Gastroesophageal sphincter (tissue), 4 donors: ENCODE results near the gene GNAO1. TPM values are rescaled to one million over a fixed set of nuclear protein-coding genes. Genes with fewer than 3 reads are reported as not detected.

Source experiments
- ATAC-seq: fragments of 150-250 bp; one replicate; pipeline ENCODE4 v1.9.1; 2016; ENCODE audit warnings: mild to moderate bottlenecking, moderate library complexity
- H3K27ac ChIP-seq, 4 donors: fragments of 200-600 bp; sonication (generic) in 3 of 4; 1 replicate in 3 of 4; 2 replicates in 1 of 4; pipeline ENCODE4 v1.5.1; 2016 to 2019
- H3K27me3 ChIP-seq: fragments of 200-600 bp; sonication (generic); one replicate; pipeline ENCODE4 v1.5.1; 2019
- H3K36me3 ChIP-seq, 2 donors: fragments of 200-600 bp; sonication (generic); one replicate each; pipeline ENCODE4 v1.5.1; 2019; ENCODE audit warnings: control low read depth in 1 of 2
- H3K4me1 ChIP-seq, 3 donors: fragments of 200-600 bp; sonication (generic); 1 replicate in 2 of 3; 2 replicates in 1 of 3; pipeline ENCODE4 v1.5.1; 2016 to 2019; ENCODE audit warnings: control low read depth in 2 of 3
- H3K4me3 ChIP-seq, 2 donors: fragments of 200-600 bp; sonication (generic); one replicate each; pipeline ENCODE4 v1.5.1; 2019; ENCODE audit warnings: mild to moderate bottlenecking in 1 of 2, moderate library complexity in 1 of 2
- H3K9me3 ChIP-seq, 3 donors: fragments of 200-600 bp; sonication (generic); one replicate each; pipeline ENCODE4 v1.5.1; 2017 to 2019; ENCODE audit warnings: control low read depth in 2 of 3
- CTCF ChIP-seq, 4 experiments: fragments of 200-600 bp in 2 of 4; fragments of 450-650 bp in 2 of 4; sonication (generic) in 1 of 4; IDR thresholded peaks; one replicate each; pipeline ENCODE4 v1.5.1; 2017 to 2019; ENCODE audit warnings: antibody characterized with exemption in 4 of 4, mild to moderate bottlenecking in 2 of 4, moderate library complexity in 2 of 4
- EP300 ChIP-seq: sonication (generic); formaldehyde crosslinking; IDR thresholded peaks from one replicate; pipeline ENCODE4 v1.6.1; 2017; ENCODE audit warnings: antibody characterized with exemption, mild to moderate bottlenecking
- POLR2A ChIP-seq, 2 donors: fragments of 450-650 bp; IDR thresholded peaks; one replicate each; pipeline ENCODE4 v1.6.1; 2017; ENCODE audit warnings: antibody characterized with exemption in 2 of 2, mild to moderate bottlenecking in 2 of 2, moderate library complexity in 1 of 2
- POLR2AphosphoS5 ChIP-seq: sonication (generic); formaldehyde crosslinking; IDR thresholded peaks from one replicate; pipeline ENCODE4 v1.6.1; 2017; ENCODE audit warnings: antibody characterized with exemption
- WGBS, 2 donors: methylation state at CpG; one replicate each; pipeline ENCODE4 v1.1.5; 2018; ENCODE audit warnings: low coverage in 1 of 2; 5-methylcytosine and 5-hydroxymethylcytosine counted together
- total RNA-seq, 4 donors: library from RNA; depleted of rRNA; stranded (reverse); fragments of >200 nt; gene quantifications; one replicate each; pipeline ENCODE4 v1.1.0, GENCODE V29; 2016

The GNAO1 gene
- total RNA-seq, 4 donors from 2014 or later, result 3.4 to 21.0 (median 11.0) TPM

GRCh38 chr16:56362706-56363105 lies 171.4 kb downstream of the GNAO1 start:
- 100% methylated on average over 2 to 5 of the region's 17 CpGs for WGBS, 2 donors
- Histone ChIP-seq H3K27me3 (no peaks in the 10 kb centered on the region), H3K9me3 (no peaks in the 10 kb centered on the region), H3K4me1 (no peaks in the 10 kb centered on the region), H3K36me3 (peaks cover 4 to 71% of the 10 kb centered on the region in 2 donors), H3K27ac (no peak overlapping the region), H3K4me3 (no peak overlapping the region)
- no peak for ATAC-seq
- TF ChIP-seq POLR2AphosphoS5 (no peak), POLR2A (IDR thresholded peaks at IDR 0.05) (no peak), EP300 (no peak), CTCF (IDR thresholded peaks at IDR 0.05) (no peak)

DNA sequence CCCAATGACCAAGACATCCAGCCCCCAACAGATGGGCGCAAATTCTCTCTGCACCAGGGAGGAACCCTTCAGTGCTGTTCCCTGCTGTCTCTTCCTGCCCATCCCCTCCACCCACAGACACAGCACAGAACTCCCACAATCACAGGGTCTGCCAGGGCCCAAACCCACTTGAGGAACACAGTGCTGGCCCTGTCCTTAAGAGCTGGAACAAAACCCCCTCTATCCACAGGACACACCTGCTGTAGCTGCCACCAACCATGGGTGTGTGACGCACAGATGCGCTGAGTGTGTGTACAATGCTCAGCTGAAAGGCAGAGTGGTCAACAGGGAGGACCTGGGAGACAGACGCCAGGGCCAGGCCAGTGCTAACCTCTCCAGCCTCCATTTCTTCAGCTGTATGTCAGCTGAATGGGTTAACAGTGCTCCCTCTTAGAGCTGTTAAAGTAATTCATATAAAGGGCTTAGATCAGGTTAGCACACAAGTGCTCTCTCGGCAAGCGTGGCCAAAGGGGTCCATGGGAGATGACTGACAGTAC lies 172.0 kb downstream of the GNAO1 start:
- TF ChIP-seq POLR2A (IDR thresholded peaks at IDR 0.05) (no peak), POLR2AphosphoS5 (no peak)
- peaks cover 4 to 76% of the 10 kb centered on the region in 2 donors for H3K36me3 ChIP-seq
- no peaks in the 10 kb centered on the region for H3K27me3 ChIP-seq
- no peak overlapping the region for H3K4me3 ChIP-seq
- no peak overlapping the region for H3K27ac ChIP-seq
- H3K9me3 ChIP-seq, result no peaks in the 10 kb centered on the region
- no peak for ATAC-seq
- no peaks in the 10 kb centered on the region for H3K4me1 ChIP-seq
- WGBS, 2 donors, result 100% methylated on average over 1 of the region's 6 CpGs

DNA sequence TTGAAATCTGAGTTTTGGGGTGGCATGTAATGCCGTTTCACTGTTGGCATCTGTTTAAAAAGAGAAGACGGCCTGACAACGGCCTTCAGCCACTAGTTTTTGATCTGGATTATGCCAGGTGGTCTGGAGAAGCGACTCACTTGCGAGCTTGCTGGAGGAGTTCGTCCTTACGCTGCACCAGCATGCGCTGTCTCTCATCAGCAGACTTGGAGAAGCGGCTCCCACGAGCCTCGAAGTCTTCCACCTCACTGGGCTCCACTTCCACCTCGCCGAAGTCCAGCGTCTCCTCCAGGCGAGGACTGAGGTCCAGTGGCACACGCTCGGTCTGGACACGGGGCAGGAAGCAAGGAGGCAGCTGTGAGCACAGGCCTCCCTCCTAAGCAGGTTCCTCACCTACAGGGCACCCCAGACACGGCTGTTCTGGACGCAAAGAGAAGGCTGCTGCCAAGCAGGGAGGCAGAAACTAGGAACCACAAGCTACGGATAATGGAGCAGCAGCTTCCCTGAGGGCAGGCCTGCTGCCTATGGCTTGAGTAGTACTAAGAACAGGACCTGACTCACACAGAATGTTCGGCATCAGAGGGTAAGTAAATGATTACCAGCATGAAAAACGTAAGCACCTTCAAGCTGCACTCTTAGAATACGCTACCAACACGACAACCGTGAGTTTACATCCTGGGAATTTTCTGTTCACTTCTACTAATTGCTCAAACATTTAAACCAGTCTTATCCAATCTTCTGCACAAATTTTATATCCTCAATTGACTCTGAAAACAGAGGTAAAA lies 172.7 kb downstream of the GNAO1 start:
- Histone ChIP-seq H3K4me3 (no peak overlapping the region), H3K4me1 (no peaks in the 10 kb centered on the region), H3K36me3 (peaks cover 4 to 83% of the 10 kb centered on the region in 2 donors), H3K27me3 (no peaks in the 10 kb centered on the region), H3K27ac (no peak overlapping the region), H3K9me3 (no peaks in the 10 kb centered on the region)
- ATAC-seq, result no peak
- WGBS, 2 donors, result 92 to 94% methylated on average over 7 to 12 of the region's 26 CpGs
- TF ChIP-seq EP300 (no peak), POLR2A (IDR thresholded peaks at IDR 0.05) (no peak)

DNA sequence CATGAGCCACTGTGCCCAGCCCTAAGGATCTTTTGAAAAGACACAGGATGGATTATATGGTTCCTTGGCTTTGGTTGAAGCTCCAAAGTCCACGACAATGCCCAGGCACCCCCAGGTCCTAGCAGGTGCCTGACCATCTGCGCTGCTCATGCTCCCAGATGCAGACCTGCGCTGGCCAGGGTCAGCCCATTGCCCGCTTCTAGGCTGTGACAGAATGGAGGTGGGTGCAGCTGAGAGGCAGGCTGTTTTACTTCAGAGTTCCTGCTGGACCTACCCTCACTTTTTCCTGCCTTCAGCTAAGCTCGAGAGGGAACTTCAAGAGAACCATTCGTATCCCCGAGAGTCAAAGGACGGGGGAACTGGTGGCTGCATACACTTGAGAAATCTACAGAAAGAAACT lies 173.6 kb downstream of the GNAO1 start:
- Histone ChIP-seq H3K4me3 (no peak overlapping the region), H3K27me3 (no peaks in the 10 kb centered on the region), H3K36me3 (peaks cover 4 to 92% of the 10 kb centered on the region in 2 donors), H3K4me1 (peaks cover 0 to 3% (median 0%) of the 10 kb centered on the region in 3 donors), H3K9me3 (no peaks in the 10 kb centered on the region), H3K27ac (no peak overlapping the region)
- ATAC-seq, result no peak
- no peak for TF ChIP-seq CTCF (IDR thresholded peaks at IDR 0.05)
- no peak for TF ChIP-seq POLR2A (IDR thresholded peaks at IDR 0.05)
- no peak for TF ChIP-seq EP300
- no peak for TF ChIP-seq POLR2AphosphoS5
- 98% methylated on average over 5 of the region's 8 CpGs; no CpG with 5 or more reads in 1 of the 2 donors for WGBS, 2 donors

DNA sequence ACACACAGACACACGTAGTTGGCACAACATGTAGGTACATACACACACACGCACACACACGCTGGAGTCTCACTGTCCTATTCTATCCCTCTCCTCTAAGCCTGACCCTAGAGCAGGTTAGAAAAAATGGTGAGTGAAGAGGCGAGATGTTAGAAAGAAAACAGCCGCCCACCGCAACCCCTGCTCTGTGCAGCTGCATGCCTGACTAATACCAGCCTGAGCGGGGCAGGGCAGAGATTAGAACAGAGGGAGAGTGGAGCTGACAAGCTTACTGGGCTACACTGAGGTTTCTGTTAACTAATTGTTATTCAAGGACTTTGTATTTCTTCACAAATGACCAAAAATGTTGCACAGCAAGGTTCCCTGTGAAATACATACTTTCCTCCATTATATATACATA lies 174.3 kb downstream of the GNAO1 start:
- WGBS, 2 donors, result 73 to 92% methylated on average over 6 to 7 of the region's 7 CpGs
- Histone ChIP-seq H3K4me3 (no peak overlapping the region), H3K36me3 (peaks cover 4 to 88% of the 10 kb centered on the region in 2 donors), H3K4me1 (peaks cover 0 to 10% (median 0%) of the 10 kb centered on the region in 3 donors), H3K27ac (no peak overlapping the region), H3K9me3 (no peaks in the 10 kb centered on the region), H3K27me3 (no peaks in the 10 kb centered on the region)
- ATAC-seq, result no peak
- no peak for TF ChIP-seq CTCF (IDR thresholded peaks at IDR 0.05)

GRCh38 chr16:56366945-56367344 lies 175.7 kb downstream of the GNAO1 start:
- Histone ChIP-seq H3K36me3 (peaks cover 4 to 76% of the 10 kb centered on the region in 2 donors), H3K4me1 (peaks cover 0 to 24% (median 9%) of the 10 kb centered on the region in 3 donors), H3K27ac (no peak overlapping the region), H3K9me3 (no peaks in the 10 kb centered on the region), H3K4me3 (no peak overlapping the region), H3K27me3 (no peaks in the 10 kb centered on the region)
- whole genome bisulfite sequencing, 2 donors, result 95 to 100% methylated on average over 1 to 3 of the region's 9 CpGs
- no peak for TF ChIP-seq POLR2A (IDR thresholded peaks at IDR 0.05)
- no peak for TF ChIP-seq CTCF (IDR thresholded peaks at IDR 0.05)
- no peak for TF ChIP-seq EP300
- TF ChIP-seq POLR2AphosphoS5, result no peak
- ATAC-seq, result no peak
